ENCODE results near the gene OPTC.
"Not testable (repeated sequence)": the region's sequence is repeated elsewhere in the genome, so short reads cannot be mapped to it uniquely, and the experiment has no call there.

OPTC gene

DNA sequence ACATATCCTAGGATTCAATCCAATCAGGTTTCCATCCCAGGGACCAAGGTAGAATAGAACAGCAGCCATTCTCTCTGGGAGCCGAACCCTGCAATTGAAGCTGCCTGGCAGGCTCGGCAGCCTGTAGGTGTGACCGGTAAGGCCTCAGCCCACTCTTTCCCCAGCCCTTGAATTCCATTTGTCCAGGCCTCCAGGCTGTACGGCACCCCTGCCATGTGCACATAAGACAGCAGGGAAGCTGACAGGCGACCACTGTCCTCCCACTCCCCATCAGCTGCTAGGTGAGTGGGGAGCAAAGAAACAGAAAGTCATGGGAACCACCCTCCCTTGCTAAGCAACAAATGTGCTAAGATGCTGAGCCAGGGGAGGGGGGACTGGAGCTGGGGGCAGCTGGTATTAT, 23.0 kb downstream of the OPTC start:
- DNase-seq (ENCODE audit: low read depth in 2 of 2), result no peak

DNA sequence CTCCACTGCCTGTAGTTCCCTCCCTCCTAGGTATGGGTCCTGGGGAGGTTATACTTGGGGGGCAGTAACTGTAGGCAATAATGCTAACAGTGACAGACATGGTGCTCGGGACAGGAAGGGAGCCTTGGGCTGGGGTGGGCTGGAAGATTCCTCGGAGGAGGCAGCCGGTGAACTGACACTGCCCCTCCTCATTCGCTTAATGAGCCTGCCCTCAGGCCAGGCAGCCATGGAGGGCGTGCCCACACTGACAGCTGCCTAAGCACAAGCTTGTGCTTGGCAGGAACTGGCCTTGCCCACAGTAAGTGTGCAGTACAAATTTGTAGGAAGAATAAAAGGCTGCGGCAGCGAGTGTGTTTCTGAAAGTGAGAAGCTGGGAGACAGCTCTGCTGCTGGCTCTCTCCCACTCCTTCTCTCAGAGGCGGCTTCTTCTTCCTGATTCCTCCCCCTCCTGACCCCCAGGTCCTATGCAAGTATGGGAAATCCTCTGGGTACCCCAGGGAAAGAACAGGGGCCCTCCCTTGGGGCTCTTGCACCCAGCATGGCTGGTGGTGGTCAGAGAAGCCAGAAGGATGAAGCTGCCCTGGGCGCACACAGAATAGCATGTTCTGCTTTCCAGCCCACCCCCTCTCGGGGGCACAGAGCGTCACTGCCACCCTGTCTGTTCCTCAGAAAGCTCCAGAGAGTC, 23.6 kb downstream of the OPTC start:
- DNase-seq (ENCODE audit: low read depth in 2 of 2), result no peak

DNA sequence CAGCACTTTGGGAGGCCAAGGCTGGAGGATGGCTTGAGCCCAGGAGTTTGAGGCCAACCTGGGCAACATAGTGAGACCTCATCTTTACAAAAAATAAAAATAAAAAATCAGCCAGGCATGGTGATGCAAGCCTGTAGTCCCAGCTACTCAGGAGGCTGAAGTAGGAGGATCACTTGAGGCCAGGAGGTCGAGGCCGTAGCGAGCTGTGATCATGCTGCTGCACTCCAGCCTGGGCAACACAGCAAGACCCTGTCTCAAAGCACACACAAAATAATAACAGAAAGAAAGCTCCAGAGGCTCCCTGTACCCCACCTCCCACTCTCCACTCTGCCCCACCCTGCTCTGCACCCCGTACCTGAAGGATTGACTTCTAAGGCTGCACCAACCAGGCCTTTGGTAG, 24.2 kb downstream of the OPTC start:
- not testable (repeated sequence) for DNase-seq (ENCODE audit: low read depth in 2 of 2)

DNA sequence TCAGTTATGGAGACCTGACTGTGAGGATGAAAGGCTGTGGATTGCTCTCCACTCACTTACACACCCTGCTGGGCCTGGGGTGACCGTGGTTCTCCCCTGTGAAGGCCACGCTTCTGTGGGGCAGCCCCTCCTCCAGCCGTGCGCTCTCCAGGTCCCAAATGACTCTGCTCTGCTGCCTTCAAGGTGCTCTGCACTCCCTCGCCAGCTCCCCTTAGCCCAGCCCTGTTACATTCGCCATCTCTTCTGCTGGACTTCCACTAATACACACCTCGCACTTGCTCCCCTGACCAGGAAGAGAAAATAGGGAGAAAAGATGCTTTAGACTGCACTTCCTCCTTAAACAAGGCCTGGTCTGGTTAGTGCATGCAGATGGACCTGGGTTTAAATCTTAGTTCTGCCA, 24.6 kb downstream of the OPTC start:
- DNase-seq (ENCODE audit: low read depth in 2 of 2), result no peak

DNA sequence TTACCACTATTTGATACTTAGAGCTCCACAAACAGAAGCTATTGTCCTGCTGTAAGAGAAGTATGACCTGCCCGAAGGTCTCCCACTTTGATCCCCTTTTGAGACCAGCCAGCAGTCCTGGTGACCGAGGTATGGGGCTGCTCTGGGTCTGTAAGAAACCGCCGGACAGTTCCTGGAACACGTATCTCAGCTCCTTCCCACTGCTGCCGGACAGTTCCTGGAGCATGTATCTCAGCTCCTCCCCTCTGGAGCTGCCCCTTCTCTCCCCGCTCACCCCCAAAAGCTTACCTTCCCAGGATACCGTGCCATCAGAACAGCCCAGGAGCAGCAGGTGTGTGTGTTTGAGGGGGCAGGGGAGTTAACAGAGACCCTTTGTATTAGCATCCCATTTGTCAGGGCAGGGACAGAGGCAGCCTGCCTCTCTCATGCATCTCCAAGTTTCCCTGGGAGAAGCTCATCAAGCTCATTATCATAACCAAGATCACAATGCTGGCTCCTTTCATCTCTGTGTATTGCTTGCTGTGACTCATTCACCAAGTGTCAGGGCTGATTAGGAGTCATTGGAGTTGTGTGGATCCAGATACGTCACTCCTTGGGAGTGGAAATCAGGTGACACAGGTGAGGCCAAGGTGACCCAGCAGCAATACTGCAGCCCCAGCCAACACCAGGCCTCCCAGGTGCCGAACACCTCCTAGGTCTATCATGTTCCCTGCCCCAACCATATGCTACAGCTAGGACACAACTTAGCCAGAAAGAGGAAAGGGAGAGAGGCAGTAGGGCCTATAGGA, 25.3 kb downstream of the OPTC start:
- no peak for DNase-seq (ENCODE audit: low read depth in 2 of 2)

DNA sequence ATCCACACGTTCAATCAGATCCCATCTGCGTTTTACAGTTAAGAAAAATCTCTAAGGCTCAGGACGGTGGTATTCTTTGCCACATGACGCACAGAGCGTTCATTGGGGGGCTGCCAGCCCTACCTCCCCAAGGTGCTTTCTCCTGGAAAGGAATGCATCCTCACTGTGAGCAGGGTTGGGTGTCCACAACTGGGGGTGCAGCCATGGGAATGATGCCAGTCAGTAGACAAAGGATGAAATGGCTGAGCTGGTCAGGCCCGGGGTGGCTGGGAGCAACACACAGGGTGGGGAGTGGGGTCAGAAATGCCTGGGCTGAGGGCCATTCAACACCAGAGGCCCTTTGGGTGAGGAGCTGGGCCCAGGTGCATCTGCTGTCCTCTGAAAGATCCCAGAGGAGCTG, 25.9 kb downstream of the OPTC start:
- DNase-seq (ENCODE audit: low read depth in 2 of 2), result no peak

DNA sequence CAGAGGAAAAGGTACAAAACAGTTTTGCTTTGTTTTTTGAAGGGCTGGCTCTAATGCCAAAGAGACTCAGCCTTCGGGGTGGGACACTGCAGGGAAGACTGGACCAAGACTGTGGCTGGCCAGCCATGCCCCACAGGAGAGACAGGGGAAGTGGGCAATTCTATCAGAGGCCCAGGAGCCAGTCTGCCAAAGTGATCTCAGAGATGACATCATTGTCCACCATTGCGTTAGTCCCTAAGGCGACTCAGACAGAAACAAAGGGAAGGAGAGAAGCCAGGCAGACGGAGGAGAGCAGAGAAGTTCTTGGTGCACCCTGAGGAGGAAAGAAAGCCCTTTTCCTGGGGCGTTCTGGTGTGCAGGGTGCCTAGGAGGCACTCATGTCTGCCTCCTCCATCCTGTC, 26.4 kb downstream of the OPTC start:
- no peak for DNase-seq (ENCODE audit: low read depth in 2 of 2)

DNA sequence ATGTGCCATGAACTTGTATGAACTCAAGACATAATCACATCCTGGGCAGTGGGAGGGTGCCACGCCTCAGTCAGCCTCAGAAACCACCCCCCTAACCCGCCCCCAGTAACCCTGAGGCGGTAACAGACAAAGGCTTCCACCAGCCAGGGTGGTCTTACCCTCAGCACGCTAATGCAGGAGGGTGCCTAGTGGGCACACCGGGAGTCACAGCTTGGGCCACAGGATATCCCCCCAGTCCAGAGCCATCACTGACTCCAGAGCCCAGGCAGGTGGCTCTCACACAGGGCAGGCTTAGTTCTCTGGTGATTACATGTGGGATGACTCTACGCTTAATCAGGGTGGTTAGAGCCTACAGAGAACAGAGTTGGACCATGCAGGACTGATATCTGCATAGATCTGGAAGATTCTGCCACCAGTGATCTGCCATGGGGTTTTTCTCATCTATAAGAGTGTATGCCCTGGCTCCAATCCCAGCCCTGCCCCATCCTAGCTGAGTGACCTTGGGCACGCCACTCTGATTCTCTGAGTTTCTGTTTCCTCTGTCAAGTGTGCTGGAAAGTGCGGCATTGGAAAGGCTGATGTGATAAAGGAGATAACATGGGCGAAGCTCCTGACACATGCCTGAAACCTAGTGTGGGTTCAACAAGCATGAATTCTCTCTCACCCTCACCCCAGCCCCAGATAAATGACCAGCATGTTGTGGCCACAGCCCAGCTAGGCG, 27.3 kb downstream of the OPTC start:
- no peak for DNase-seq (ENCODE audit: low read depth in 2 of 2)

DNA sequence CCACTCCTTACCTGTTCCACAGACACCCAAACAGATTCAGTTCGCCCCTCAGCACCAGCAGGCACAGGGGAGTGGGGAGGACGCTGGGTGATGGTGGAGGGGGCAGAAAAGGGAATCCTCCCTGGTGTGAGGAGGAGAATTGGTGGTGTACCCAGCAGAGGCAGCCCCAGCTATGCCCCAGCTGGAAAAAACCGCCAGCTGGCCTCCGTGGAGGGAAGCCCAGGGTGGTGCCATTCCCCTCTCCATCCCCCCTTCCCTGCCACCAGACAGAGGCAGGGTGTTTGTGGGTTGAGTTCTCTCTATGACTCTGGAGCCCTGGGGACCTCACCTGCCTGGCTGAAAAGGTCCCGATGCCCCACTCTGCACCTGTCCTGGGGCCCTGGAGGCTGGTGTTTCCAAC, 27.9 kb downstream of the OPTC start:
- no peak for DNase-seq (ENCODE audit: low read depth in 2 of 2)

DNA sequence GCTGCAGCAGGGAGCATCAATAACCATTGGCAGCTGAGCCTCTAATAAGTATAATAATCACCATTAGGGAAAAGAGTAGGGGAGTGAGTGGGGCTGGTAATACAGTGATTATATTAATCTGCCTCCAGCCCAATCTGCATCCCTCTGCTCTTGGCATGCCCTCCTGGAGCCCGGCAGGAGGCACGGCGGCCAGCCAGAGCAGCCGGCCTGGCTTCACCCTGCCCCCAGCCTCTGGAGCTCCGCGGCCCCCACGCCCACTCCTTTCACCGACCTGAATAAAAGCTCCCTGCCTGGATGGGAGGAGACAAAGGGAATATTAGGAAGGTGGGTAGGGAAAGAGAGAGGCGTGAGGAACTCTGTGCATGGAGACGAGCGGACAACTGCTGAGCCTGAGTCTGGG, 28.3 kb downstream of the OPTC start:
- no peak for DNase-seq (ENCODE audit: low read depth in 2 of 2)

DNA sequence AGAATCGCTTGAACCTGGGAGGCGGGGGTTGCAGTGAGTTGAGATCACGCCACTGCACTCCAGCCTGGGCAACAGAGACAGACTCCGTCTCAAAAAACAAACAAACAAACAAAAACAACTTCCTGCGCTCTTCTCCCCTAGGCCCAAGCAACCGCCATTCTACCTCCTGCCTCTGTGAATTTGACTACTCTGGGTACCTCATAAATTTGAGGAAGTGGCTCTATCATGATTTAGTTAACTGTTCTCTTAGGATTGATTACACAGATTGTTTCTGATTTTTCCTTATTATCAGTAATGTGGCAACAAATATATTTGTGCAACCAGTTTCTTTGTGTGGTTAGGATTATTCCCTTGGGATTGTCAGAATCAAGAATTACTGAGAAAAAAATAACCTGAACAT, 29.7 kb downstream of the OPTC start:
- no peak for DNase-seq (ENCODE audit: low read depth in 2 of 2)

DNA sequence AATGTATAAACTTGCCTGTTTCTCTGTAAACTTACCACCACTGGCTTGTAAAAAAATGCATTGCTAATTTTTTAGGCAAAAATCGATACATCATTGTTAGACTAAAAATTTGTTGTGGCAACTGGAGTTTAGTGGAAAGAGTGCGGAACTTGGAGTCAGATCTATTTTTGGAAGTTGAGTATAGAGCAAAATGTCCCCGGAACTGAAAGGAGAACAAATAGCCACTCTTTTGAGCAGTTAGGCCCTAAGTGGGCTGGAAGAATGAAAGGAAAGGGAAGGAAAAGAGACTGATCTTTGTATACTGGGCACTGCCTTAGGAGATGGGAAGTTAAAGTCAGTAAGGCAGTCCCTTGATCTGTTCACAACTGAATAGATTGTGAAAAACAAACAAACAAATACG, 30.2 kb downstream of the OPTC start:
- DNase-seq (ENCODE audit: low read depth in 2 of 2), result no peak

DNA sequence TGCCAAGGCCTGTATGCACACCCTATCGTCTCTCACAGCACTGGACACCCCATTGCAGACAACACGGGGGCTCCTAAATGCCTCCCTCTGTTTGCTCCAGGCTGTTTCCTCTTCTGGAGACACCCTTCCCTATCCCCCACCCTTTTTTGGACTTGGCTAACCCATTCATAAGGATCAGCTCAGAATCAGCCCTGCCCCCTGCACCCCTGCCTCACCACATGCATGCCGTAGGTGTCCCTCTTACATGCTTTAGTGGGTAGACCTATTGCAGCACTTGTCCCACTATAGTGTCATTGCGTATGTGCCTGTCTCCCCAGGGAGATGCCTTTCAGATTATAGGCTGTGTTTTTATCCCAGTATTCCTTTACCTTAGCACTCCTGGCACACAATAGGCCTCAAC, 30.9 kb downstream of the OPTC start:
- DNase-seq (ENCODE audit: low read depth in 2 of 2), result no peak

DNA sequence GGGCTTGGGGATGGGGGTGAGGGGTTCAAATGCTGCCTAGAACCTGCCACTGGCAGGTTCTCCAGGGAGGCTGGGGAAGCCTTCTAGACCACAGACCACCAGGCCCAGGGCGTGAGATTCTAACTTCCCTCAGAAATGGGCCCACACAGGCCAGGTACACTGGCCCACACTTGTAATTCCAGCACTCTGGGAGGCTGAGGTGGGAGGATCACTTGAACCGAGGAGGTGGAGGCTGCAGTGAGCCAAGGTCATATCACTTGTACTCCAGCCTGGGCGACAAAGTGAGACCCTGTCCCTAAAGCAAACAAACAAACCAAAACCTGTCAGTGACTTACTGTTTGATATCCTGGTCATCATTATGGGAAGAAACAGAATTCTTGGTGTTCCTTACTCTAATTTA, 31.7 kb downstream of the OPTC start:
- no peak for DNase-seq (ENCODE audit: low read depth in 2 of 2)

DNA sequence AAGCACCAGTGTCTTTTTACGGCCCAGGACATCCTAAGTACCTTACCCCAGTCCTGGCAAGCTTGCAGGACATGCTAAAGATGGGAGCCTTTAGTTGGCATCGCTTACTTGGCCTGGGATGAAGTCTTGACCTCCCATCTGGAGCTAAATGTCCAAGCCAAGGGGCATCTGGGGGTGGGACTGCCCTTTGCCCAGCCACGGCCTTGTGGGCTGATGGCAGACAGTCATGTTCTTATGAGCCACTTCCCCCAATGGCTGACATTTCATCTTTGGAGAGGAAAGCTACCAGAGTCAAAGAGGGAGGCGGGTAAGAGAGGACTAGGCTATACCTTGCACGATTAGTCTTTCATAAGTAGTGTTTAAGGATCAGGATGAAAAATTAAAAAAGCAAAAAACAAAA, 32.2 kb downstream of the OPTC start:
- DNase-seq (ENCODE audit: low read depth in 2 of 2), result no peak

DNA sequence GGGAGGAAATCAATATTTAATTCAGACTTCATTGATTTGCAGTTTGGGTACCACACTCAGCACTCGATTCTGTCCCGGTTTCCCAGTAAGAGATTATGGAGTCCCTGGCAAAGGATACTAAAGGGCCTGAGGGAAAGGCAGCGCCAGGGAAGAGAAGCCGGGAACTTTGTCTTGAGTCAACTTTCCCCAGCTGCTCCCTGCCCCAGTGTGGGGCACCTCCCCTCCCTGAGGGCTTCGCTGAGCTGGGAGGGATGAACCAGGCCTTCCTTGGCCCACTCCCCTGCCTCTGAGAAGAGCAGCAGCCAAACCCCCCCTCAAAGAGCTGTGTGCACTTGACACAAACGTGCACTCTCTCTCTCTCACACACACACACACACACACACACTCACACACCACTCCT, 32.6 kb downstream of the OPTC start:
- no peak for DNase-seq (ENCODE audit: low read depth in 2 of 2)

DNA sequence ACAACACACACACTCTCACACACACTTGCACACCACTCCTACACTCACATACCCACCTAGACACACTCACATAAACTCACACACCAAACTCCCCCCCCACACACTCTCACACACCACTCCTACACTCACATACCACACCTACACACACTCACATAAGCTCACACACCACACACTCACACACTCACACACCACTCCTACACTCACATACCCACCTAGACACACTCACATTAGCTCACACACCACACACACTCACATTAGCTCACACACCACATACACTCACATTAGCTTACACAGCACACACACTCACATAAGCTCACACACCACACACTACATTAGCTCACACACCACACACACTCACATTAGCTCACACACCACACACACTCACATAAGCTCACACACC, 33.1 kb downstream of the OPTC start:
- DNase-seq (ENCODE audit: low read depth in 2 of 2), result no peak

DNA sequence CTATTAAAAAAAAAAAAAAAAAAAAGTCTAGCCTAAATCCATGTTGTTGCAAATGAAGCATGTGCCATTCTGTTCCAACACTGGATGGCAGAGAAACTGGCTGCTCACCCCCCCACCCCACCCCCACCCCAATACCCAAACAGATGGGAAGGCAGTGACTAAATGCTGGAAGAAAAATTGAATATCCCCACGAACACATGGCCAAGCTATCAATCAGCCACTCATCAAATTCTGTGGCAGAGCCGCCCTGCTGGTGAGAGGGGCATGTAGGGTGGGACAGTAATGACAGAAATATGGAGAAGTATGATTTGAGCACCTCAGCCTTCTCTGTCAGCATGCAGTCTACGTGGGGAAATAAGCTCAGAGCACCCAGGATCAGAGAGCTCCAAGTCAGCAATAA, 34.1 kb downstream of the OPTC start:
- DNase-seq (ENCODE audit: low read depth in 2 of 2), result no peak

DNA sequence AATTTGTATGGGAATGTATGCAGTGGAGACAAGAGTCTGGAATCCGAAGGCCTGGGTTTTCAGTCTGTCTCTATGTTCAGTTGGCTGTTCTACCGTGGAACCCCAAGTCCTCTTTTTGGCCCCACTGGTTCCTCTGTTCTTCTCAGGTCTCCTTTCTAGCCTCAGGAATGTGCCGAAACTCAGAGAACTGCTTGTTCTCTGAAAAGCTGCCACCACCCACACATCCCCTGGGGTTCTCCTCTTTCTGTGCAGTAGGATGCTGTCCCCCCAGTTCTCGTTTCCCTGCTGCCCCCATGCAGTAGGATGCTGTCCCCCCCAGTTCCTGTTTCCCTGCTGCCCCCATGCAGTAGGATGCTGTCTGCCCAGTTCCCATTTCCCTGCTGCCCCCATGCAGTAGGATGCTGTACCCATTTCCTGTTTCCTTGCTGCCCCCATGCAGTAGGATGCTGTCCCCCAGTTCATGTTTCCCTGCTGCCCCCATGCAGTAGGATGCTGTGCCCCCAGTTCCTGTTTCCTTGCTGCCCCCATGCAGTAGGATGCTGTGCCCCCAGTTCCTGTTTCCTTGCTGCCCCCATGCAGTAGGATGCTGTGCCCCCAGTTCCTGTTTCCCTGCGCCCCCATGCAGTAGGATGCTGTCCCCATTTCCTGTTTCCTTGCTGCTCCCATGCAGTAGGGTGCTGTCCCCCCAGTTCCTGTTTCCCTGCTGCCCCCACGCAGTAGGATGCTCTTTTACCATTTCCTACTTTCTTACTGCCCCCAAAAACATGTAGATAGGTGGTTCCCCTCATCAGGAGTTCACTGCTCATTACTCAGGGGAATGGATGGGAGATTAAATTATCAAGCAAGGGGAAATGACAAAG, 35.3 kb downstream of the OPTC start:
- no peak for DNase-seq (ENCODE audit: low read depth in 2 of 2)

DNA sequence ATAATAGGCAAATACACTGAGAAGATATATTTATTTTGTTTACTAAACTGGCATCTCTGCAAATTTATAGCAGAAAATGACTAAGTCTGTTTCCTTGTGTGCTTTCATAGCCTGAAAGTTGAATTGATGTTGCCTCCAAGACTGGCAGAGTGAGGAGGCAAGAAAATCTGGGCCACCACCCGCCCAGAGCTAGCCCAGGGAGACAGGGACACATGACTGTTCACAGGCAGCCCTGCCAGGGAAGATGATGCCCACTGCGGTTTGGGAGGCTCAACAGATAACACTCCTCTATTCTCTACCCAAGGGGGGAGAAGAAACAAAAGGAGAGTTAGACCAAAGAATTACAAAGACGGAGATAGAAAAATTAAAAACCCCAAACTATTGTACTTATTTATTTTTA, 37.1 kb downstream of the OPTC start:
- no peak for DNase-seq (ENCODE audit: low read depth in 2 of 2)

DNA sequence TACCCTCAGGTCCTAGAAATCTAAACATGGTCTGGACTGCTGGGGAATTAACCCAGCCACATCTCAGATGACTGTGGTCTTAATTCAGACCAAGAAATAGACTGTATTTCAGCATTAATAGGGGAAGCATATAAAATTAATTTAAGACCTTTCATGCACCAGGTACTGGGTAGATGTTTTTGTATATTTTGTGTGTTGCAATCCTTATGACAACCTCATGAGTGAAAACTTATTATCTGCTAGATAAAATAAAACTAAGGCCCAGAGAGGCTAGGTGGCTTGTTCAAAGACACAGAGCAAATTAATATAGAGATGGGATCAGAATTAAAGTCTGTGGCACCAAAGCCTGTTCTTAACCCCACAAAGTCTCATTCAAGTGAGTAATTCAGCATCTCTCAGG, 40.1 kb downstream of the OPTC start:
- no peak for DNase-seq (ENCODE audit: low read depth in 2 of 2)

DNA sequence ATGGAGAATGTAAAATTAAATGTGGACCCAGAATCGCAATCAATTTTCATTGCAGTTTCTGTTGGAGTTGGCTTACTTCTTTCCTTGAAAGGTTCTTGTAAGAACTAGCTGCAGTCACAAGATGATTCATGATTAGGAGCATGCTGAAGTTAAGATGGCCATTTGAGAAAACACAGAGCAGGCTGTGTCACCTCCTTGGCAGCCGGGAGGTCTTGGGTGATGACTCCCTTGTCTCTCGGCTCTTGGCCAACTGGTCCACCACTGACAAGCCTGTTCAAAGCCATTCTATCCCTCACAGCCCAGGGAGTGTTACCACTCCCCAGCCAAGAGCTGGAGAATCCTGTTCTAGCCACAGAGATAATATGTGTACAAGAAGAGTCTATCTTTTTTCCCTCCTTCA, 40.6 kb downstream of the OPTC start:
- no peak for DNase-seq (ENCODE audit: low read depth in 2 of 2)
